Measurements from ENCODE around the gene MMRN2.

- no peak for TF ChIP-seq CTCF (IDR thresholded peaks at IDR 0.05)
- TF ChIP-seq POLR2A (IDR thresholded peaks at IDR 0.05), result no peak
- no peak for TF ChIP-seq POLR2AphosphoS5 (IDR thresholded peaks at IDR 0.05)
These were observed 16.7 kb downstream of the MMRN2 start for GRCh38 chr10:86940677-86941076.
